SH-SY5Y (cell line): ENCODE measurements around the gene PIM1.

ENCODE experiments used
- GATA2 ChIP-seq: IDR thresholded peaks from 2 replicates; pipeline ENCODE4 v1.6.1; 2011; ENCODE audit warnings: mild to moderate bottlenecking, low read depth, low read length
- GATA3 ChIP-seq: IDR thresholded peaks from 2 replicates; pipeline ENCODE4 v1.6.1; 2011; ENCODE audit warnings: low read depth, mild to moderate bottlenecking, low read length, moderate library complexity

GRCh38 chr6:37175332-37176267 is 5.6 kb downstream of the PIM1 start:
- TF ChIP-seq GATA3 = no peak
- no peak for TF ChIP-seq GATA2
